ENCODE data around the gene RGS10.

GRCh38 chr10:119503821-119504220 is 38.7 kb downstream of the RGS10 start:
- TF ChIP-seq POLR2A (IDR thresholded peaks at IDR 0.05) (no peak), EP300 (IDR thresholded peaks at IDR 0.05) (no peak), POLR2AphosphoS5 (IDR thresholded peaks at IDR 0.05) (no peak)
- TF ChIP-seq, protein P1, sequence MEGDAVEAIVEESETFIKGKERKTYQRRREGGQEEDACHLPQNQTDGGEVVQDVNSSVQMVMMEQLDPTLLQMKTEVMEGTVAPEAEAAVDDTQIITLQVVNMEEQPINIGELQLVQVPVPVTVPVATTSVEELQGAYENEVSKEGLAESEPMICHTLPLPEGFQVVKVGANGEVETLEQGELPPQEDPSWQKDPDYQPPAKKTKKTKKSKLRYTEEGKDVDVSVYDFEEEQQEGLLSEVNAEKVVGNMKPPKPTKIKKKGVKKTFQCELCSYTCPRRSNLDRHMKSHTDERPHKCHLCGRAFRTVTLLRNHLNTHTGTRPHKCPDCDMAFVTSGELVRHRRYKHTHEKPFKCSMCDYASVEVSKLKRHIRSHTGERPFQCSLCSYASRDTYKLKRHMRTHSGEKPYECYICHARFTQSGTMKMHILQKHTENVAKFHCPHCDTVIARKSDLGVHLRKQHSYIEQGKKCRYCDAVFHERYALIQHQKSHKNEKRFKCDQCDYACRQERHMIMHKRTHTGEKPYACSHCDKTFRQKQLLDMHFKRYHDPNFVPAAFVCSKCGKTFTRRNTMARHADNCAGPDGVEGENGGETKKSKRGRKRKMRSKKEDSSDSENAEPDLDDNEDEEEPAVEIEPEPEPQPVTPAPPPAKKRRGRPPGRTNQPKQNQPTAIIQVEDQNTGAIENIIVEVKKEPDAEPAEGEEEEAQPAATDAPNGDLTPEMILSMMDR (IDR thresholded peaks at IDR 0.05), result no peak

Data from upper lobe of left lung (tissue), 4 donors.